IPS DF 4.7 (cell line): Measurements from ENCODE around the gene MTA3.
"Not testable (repeated sequence)": the region's sequence is repeated elsewhere in the genome, so short reads cannot be mapped to it uniquely, and the experiment has no call there.

Experiments
- DNase-seq: peaks from one replicate; pipeline ENCODE4 v3.0.0-alpha.2; 2013; ENCODE audit warnings: low spot score; ENCODE audit errors: extremely low read depth

Gene MTA3

DNA sequence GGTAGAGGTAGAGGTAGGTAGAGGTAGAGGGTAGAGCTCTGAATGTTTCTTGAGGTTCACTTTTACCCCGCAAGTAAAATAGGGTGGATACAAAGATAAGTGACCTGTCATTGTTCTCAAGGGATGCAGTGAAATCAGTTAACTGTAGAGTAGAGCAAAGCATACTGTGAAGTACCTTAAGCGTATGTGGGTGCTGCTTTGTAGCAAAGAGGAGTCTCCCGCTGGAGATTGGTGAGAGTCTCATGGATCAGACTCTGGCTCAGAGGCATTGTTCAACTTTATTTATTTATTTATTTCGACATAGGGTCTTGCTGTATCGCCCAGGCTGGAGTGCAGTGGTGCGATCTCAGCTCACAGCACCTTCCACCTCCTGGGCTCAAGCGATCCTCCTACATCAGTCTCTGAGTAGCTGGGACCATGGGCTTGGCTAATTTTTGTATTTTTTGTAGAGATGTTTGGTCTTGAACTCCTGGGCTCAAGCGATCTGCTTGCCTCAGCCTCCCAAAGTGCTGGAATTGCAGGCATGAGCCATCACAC is 38.7 kb downstream of the MTA3 start:
- DNase-seq: no peak

DNA sequence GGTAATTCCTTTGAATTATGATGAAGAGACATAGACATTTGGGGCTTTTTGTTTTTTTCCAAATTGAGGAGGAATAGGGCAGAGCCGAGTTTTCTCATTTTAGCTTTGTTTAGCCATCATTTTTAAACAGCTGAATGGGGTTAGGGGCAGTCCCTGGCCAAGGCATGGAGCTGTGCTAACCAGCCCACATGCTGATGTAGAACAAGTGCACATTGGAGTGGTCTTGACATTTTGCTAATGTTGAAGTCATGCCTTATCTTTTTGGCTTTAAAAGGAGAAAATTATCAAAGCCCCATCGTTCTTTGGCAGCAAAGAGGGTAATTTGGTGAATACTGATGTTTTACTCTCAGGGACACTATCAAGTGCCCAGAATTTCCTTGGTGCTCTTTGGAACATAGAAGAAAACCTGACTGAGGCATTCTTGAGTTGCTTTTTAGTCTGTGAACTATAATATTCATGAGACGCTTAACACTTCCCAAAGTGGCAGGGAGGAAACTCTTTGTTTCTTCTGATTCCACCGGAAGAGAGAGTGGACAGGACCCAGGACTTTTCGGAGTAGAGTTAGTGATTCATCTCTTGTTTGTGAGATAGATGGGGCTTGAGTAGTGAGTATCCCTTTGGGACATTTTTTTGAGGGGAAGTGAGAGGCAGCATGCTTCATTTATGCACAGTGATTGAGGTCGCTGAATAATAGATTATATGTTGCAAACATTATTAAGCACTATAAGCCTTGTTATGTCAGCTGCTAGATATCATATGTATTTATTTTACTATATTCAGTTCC is 45.0 kb downstream of the MTA3 start:
- DNase-seq: no peak

GRCh38 chr2:42614838-42615237 is 46.4 kb downstream of the MTA3 start:
- no peak for DNase-seq

DNA sequence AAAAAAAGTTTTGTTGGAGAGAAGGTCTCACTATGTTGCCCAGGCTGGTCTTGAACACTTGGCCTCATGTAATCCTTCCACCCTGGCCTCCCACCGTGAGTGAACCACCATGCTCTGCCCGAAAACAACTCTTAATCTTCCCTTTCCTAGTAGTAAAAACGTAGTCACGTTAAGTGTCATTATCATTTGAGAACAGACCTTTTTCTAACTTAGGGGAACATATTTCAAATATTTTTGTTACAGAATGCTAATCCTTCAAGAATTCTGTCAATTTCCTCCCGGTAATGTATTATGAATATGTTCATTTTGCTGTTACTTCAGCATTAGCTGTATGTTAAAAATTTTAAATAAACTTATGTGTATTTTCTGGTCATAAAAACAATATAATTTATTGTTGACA is 49.7 kb downstream of the MTA3 start:
- DNase-seq: no peak

- no peak for DNase-seq
Observed at GRCh38 chr2:42618972-42619371, 50.5 kb downstream of the MTA3 start.

DNA sequence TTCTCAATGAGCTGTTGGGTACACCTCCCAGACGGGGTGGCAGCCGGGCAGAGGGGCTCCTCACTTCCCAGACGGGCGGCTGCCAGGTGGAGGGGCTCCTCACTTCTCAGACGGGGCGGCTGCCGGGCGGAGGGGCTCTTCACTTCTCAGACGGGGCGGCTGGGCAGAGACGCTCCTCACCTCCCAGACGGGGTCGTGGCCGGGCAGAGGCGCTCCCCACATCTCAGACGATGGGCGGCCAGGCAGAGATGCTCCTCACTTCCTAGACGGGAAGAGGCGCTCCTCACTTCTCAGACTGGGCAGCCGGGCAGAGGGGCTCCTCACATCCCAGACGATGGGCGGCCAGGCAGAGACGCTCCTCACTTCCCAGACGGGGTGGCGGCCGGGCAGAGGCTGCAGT is 53.2 kb downstream of the MTA3 start:
- DNase-seq: not testable (repeated sequence)

DNA sequence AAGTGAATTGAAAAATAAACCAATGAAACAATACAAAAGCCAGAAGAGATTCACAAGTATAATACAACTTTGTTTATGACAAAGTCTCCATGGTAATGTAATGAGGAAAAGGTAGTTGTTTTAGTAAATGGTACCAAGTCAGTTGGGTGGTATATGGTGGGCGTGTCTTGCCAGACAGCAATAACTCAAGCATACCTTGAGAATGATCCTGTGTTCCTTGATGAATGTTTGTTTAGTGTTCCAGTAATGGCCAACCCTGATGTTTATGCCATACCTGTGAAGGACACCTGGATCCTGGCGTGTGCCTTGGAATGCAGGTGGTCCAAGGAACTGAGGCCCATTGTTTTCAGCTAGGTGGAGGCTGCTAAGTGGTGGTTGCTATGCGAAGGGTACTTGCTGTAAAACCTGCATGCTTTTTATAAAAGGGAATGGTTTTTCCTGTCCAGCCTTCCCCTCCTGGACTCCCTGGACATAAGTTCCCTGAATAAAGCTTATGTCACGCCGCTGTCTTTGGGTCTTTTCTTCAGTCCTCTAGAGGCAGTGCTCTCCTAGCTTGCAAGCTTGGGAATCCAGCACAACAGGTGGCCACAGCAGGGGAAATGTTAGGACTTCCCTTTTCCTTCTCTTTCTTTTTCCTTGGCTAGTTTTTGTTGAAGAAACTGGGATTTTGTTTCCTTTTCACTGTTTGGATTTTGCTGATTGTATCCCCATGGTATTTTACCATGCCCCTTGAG is 54.7 kb downstream of the MTA3 start:
- DNase-seq: no peak

- DNase-seq: no peak
Observed at GRCh38 chr2:42624047-42624446, 55.6 kb downstream of the MTA3 start.

- not testable (repeated sequence) for DNase-seq
Observed at GRCh38 chr2:42628024-42628423, 59.6 kb downstream of the MTA3 start.

DNA sequence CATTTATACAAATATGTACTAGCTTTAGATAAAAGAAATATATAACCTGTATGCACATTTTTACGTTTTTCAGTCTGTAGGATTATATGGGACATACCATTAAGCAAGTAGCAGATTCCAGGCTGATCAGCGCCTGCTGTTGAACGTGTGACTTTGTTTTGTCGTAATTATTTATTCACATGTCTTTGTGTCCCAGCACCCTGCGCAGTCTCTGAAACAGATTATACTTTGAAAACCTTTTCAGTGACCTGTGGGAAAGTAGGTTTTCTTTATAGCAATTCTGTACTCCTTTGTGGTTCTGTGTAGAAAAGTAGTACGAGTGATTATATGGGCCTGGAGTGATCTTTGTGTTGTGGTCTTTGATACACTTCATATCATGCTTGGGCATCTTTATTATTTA is 68.5 kb downstream of the MTA3 start:
- no peak for DNase-seq

DNA sequence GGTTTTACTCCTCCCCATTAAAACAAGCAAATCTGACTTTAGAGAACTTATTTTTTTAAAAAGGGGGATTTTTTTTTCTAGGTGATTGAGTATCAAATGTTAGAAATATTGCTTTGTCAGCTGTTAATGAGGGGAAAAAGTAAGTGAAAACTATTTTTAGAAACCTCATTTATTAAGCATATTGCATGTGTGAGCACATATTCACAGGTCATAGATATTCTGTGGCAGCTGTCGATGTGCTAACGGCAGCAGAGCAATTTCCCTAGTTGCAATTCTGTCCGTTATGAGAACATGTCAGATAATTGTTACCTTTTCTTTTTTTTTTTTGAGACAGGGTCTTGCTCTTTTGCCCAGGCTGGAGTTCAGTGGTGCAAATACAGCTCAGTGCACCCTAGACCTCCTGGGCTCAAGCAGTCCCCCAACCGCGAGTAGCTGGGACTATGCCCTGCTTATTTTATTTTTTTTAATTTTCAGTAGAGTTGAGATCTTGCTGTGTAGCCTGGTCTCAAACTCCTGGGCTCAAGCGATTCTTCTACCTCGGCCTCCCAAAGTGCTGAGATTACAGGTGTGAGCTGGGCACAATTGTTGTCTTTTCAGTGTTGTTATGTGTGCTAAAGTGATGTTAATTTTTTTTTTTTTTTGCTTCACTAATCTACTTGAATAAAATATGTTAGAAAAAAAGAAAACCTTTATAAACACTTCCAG is 69.8 kb downstream of the MTA3 start:
- no peak for DNase-seq

GRCh38 chr2:42639340-42640077 is 71.1 kb downstream of the MTA3 start:
- no peak for DNase-seq

GRCh38 chr2:42640261-42640660 is 71.8 kb downstream of the MTA3 start:
- no peak for DNase-seq

GRCh38 chr2:42642371-42642770 is 73.9 kb downstream of the MTA3 start:
- not testable (repeated sequence) for DNase-seq

DNA sequence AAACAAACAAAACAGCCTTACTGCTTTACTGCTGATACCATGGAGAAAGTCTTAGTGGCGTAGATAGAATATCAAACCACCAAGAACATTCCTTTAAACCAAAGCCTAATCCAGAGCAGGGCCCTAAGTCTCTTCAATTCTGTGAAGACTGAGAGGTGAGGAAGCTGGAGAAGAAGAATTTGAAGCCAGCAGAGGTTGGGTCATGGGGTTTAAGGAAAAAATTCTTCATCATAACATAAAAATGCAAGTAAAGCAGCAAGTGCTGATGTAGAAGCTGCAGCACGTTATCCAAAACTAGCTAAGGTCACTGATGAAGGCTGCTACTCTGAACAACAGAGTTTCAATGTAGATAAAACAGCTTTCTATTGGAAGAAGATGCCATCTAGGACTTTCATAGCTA is 77.1 kb downstream of the MTA3 start:
- no peak for DNase-seq

GRCh38 chr2:42648796-42649195 is 80.4 kb downstream of the MTA3 start:
- no peak for DNase-seq

DNA sequence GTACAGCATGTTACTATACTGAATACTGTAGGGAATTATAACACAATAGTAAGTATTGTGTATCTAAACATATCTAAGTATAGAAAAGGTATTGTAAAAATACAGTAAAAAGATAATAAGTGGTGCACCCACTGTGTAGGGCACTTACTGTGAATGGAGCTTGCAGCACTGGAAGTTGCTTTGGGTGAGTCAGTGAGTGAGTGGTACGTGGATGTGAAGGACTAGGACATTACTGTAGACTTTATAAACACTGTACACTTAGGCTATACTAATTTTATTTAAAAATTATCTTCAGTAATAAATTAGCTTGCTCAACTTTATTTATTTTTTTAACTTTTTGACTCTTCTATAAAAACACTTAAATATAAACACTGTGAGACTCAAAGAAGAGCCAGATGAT is 82.6 kb downstream of the MTA3 start:
- no peak for DNase-seq

DNA sequence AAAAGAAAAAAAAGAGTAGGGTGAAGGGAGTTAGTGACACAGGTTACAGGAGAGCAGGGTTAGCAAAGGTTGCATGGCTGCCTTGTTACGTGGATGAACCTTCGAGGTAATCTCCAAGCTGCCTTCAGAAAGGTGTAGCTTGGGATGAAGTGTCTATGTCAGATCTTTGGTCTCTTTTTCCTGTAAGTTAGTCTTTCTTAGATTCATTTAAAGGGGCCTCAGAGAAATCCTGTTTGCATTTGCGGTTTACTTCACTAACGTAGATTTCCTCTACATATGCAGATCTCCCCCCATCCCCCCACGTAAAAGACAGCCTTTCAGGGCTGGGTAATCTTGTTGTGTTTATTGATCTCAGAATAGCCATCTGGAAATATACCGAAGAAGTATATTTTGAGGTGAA is 83.7 kb downstream of the MTA3 start:
- no peak for DNase-seq

DNA sequence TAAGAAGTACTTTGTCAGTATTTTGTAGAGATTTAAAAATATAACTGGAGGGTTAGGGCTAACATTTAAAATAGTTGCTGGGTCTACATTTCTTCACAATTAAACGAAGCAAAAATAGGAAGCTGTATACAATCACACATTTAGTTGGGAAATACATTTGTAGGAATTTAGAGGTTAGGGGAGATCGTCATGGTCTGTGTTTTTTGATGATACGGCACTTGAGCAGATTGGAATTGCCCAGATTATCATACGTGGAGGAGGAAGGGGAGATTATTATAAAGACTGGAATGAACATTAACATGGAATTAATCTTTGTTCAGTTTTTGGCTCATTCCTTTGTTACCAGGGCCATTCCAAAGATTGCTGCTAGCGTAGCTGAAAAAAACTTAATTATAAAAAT is 84.6 kb downstream of the MTA3 start:
- no peak for DNase-seq

DNA sequence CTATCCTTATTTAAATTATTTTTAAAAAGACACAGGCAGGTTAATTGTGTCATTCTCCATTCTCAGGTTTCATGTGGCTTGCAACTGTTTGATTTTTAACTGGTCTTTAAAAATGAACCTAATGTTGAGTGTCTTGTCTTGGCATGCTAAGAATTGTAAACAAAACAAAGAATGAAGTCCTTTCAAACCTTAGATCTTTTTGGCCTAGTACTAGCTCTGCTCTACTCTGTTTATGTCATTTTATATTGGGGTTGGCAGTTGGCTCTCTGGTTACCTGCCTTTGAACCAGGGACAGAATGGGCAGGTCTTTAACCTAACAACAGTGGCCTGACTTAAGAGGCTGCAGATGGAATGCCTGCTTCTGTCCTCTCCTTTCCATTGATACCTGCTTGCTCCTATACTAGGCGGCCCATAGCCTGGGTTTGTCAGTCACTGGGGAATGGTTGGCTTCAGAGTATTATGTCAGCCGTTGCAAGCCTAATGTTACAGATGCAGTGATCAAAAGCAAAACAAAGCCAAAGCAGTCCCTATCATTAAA is 85.5 kb downstream of the MTA3 start:
- DNase-seq: peak; percentile 11

- no peak for DNase-seq
Observed at GRCh38 chr2:42658306-42658705, 89.9 kb downstream of the MTA3 start.
